Germinal center (tissue), 1 donor: ENCODE results near the gene TIMP1.

Source experiments
- DNase-seq: peaks from one replicate; pipeline ENCODE4 v3.0.0; 2012; ENCODE audit warnings: mixed read lengths, low spot score

TIMP1 gene

DNA sequence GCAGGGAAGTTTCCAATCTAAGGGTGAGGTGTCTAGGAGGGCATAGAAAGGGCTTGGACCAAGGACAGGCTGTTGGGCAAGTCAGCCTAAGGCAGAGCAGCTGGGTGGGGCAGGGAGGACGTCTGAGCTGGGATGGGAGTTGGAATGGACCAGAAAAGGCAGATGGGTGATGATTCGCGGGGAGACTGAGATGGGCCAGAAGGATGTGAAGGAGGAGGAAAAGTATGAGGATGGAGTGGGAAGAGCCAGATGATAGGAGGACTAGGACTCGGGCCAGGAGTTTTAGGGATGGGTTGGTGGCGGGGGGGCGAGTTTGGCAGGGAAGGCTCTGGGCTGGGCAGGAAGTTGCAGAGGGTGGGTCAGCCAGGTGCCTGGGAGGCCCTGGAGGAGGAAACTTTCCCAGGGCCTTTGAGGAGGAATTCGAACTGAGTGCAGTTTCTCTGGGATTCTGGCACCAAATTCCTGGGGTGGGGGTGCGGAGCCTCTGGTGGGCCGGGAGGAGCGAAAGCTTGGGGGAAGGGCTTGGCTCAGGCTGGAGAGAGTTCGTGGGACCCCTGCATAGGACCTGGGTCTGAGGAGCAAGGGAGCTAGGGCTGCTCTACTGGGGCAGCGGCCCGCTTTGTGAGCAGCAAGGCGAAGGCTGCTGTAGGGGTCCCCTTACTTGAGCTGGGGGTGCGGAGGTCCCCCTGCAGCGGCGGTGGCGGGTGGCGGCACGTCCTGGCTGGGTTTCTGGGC lies 8.7 kb upstream of the TIMP1 start:
- DNase-seq, result no peak

DNA sequence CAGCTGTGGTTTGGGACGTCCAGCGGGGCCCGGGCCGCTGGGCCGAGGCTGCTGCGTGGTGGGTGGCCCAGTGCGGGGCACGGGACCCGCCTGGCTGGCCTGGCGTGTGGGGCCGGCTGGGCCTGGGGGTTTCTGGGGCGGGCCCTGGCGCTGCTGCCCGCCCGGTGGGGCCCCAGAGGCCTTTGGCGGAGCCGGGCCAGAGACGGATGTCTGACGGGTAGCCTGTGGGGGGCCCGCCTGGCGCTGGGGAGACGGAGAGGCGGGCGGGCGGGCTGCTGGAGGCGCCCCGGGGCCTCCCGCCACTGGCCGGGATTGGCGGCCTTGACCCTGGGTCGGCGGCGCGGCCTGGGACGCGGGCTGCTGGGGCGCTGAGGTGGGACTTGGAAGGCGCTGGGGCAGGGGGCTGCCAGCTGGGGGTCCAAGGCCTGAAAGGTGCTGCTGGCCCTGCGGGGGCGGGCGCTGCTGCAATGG lies 8.1 kb upstream of the TIMP1 start:
- DNase-seq, result no peak

GRCh38 chrX:47574547-47575301 lies 7.5 kb upstream of the TIMP1 start:
- DNase-seq, result no peak

GRCh38 chrX:47576021-47576898 lies 6.0 kb upstream of the TIMP1 start:
- no peak for DNase-seq

- no peak for DNase-seq
Observed at GRCh38 chrX:47577424-47577823, 4.8 kb upstream of the TIMP1 start.

GRCh38 chrX:47577901-47578300 lies 4.3 kb upstream of the TIMP1 start:
- DNase-seq, result no peak

DNA sequence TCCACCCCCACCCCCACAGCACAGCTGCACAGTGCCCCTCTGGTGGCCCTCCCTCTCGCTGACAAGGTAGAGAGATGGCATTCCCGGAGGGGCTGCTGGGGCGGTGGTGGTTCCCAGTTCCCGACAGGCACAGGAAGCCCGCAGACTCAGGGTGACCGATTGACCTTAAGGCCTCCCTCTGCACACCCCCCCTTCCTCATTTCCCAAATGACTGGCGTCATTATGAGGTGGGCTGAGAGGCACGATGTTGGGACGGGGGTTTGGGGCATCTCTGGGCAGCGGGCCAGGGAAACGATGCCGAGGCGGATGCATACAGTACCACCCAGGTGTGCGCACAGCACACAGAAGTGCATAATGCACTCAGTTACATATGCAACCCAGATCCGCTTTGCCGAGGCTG lies 3.5 kb upstream of the TIMP1 start:
- DNase-seq, result no peak

GRCh38 chrX:47579537-47579936 lies 2.7 kb upstream of the TIMP1 start:
- no peak for DNase-seq

DNA sequence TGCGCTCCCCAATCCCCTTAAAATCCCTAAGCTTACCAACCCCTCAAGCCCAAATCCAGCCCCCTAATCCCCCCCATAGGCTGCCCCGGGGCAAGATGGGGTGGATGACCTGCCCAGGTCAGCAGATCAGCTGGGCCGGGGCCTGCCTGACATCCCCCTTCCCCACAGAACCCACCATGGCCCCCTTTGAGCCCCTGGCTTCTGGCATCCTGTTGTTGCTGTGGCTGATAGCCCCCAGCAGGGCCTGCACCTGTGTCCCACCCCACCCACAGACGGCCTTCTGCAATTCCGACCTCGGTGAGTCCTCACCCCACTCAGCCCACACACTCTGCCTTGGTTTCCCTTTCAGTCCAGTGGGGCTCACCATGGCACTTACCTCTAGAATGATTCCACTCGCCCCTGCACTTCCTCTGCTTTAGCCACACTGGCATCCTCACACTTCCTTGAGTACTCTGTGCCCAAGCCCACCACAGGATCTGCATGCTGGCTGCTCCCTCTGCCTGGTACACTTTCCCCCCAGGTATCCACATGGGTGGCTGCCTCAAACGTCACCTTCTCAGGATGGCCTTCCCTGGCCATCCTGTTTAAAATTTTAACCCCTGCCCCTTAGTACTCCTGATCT lies 1.1 kb downstream of the TIMP1 start:
- no peak for DNase-seq

- no peak for DNase-seq
Observed at GRCh38 chrX:47584714-47585113, 2.5 kb downstream of the TIMP1 start.

DNA sequence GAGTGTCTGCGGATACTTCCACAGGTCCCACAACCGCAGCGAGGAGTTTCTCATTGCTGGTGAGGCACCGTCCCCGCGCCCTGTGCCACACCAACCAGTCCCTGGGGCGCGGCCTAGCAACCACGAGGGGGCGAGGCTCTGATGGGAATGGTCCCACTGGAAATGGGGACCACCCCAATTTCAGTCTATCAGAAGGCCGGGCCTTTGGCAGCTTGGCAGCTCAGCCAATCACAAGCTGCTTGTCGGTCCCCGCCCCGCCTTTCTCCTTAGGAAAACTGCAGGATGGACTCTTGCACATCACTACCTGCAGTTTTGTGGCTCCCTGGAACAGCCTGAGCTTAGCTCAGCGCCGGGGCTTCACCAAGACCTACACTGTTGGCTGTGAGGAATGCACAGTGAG lies 3.0 kb downstream of the TIMP1 start:
- DNase-seq, result no peak

DNA sequence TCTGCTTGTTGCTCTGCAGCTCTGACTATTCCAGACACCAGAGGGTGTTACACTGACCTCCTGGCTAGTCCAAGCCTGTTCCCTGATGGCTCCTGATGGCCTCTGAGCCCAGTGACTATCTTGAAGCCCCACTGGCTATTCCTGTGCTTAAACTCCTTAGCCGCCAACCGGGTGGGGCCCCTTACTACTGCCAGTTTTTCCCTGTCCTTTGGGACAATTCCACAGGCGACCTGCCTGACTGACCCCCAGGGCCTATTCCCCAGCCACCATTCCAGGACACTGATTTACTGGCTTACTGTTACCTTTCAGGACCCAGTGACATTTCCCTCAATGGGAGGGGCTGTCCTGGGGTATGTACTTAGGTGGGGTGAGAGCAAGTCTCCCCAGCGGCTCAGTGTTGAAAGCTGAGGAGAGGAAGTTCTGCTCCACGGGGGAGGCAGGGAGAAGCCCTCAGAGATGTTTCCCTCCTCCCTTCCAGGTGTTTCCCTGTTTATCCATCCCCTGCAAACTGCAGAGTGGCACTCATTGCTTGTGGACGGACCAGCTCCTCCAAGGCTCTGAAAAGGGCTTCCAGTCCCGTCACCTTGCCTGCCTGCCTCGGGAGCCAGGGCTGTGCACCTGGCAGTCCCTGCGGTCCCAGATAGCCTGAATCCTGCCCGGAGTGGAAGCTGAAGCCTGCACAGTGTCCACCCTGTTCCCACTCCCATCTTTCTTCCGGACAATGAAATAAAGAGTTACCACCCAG lies 4.0 kb downstream of the TIMP1 start:
- DNase-seq, result no peak

GRCh38 chrX:47587091-47587891 lies 5.1 kb downstream of the TIMP1 start:
- no peak for DNase-seq

DNA sequence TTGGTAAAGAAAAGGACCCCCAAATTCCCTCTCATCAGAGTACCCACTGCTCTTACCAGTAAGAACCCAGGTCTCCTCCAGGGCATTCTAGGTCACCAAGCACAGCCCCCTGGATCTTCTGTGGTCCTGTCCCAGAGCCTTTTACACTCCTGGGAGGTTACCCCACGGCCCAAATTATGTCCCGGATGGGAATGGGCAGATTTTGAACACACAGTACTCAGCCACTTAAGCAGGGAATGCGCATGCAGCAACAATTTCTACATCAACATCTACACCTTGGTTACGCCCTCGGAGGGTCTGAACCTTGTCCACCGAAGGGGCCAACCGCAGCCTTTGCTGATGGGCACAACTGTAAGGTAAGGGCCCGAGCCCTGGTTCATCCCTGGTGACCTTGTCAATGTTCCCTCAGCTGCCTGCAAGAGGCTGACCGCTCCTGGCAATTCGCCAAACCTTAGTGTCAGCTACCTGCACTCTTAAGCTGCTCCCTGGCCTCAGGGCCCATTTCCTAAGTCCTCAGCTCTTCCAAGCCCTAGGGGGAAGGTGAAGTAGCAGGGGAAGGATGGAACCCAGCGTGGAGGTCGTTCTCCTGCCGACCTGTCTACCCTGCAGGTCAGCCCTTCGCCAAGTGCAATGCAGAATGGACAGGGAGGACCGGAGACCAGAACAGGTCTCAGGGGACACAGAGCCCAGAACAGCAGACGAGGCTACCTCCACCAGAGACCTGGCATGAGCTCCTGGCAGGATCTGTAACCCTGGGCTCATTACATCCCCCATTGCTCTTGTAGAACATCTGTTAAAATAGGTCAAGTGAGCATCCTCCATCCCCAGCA lies 5.9 kb downstream of the TIMP1 start:
- DNase-seq, result no peak

GRCh38 chrX:47590984-47591383 lies 8.7 kb downstream of the TIMP1 start:
- DNase-seq, result no peak

GRCh38 chrX:47593522-47593921 lies 11.3 kb downstream of the TIMP1 start:
- DNase-seq, result no peak

- no peak for DNase-seq
Observed at GRCh38 chrX:47595716-47596251, 13.5 kb downstream of the TIMP1 start.

DNA sequence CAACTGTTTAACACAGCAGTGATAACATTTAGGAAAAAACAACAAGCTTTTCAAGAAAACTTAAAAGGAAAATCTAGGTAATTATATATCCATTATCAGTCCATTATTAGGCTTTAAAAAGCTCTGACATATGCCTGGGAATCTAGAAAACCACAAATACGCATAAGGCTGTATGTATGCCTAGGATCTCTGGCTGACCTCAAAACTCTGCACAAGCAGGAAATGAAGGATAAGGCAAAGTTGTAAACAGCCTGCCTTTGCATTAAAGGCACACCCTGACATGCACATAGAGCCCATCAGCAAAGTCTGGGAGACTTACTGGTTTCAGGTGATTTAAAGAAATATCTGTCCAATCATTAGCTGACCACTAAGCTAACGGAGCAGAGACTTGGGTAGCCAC lies 14.0 kb downstream of the TIMP1 start:
- no peak for DNase-seq

GRCh38 chrX:47597222-47597621 lies 15.0 kb downstream of the TIMP1 start:
- no peak for DNase-seq
